HEK293T (cell line): ENCODE data around the gene BEX3.

Experiments used
- FOXA1 ChIP-seq: fragments of 450-650 bp; IDR thresholded peaks from 2 replicates; pipeline ENCODE4 v1.6.1; 2016; ENCODE audit warnings: mild to moderate bottlenecking
- FOXK2 ChIP-seq: fragments of 450-650 bp; IDR thresholded peaks from 2 replicates; pipeline ENCODE4 v1.6.1; 2016; ENCODE audit warnings: mild to moderate bottlenecking
- FOXM1 ChIP-seq: fragments of 450-650 bp; IDR thresholded peaks from 2 replicates; pipeline ENCODE4 v1.6.1; 2017; ENCODE audit warnings: mild to moderate bottlenecking, borderline replicate concordance
- L3MBTL2 ChIP-seq: fragments of 450-650 bp; conservative IDR thresholded peaks from 2 replicates; pipeline ENCODE4 v1.6.1; 2016; ENCODE audit warnings: mild to moderate bottlenecking
- NFRKB ChIP-seq: fragments of 450-650 bp; IDR thresholded peaks from 2 replicates; pipeline ENCODE4 v1.6.1; 2016; ENCODE audit warnings: mild to moderate bottlenecking, moderate library complexity
- SP1 ChIP-seq: fragments of 450-650 bp; IDR thresholded peaks from 2 replicates; pipeline ENCODE4 v1.6.1; 2017
- SUZ12 ChIP-seq: fragments of 450-650 bp; IDR thresholded peaks from 2 replicates; pipeline ENCODE4 v1.6.1; 2016; ENCODE audit warnings: mild to moderate bottlenecking
- TARDBP ChIP-seq: fragments of 450-650 bp; IDR thresholded peaks from 2 replicates; pipeline ENCODE4 v1.6.1; 2016

- TF ChIP-seq SUZ12, result no peak
- TF ChIP-seq TARDBP, result no peak
- no peak for TF ChIP-seq L3MBTL2
- TF ChIP-seq NFRKB, result no peak
- no peak for TF ChIP-seq SP1
- TF ChIP-seq FOXA1, result no peak
- TF ChIP-seq FOXM1, result no peak
- TF ChIP-seq FOXK2, result no peak
These were observed 3.5 kb upstream of the BEX3 start for GRCh38 chrX:103372886-103373285.
